Endothelial cell of umbilical vein (primary cell): ENCODE results near the gene NDUFAB1. TPM values are rescaled to one million over a fixed set of nuclear protein-coding genes. Genes with fewer than 3 reads are reported as not detected.

Experiments used
- BruUV-seq: library from RNA; stranded (reverse); fragments of 400-500 nt; replicated peaks from 2 replicates; lab custom pipeline; 2021; lab: Mats Ljungman, UMichigan
- CTCF ChIA-PET: fragments of 300-600, 350-600 bp; sonication (Branson Sonifier 250); formaldehyde crosslinking; loops from one replicate; lab custom pipeline; 2021; ENCODE audit warnings: antibody characterized with exemption, inconsistent platforms; lab: Charles Lee
- POLR2A ChIA-PET: fragments of 300-600, 350-600 bp; sonication (Branson Sonifier 250); formaldehyde crosslinking; loops from one replicate; lab custom pipeline; 2021; ENCODE audit warnings: antibody characterized with exemption, inconsistent platforms; lab: Charles Lee
- DNase-seq: peaks from one replicate; pipeline ENCODE4 v3.0.0-alpha.2; 2011; ENCODE audit warnings: low read depth, low spot score
- FAIRE-seq: peaks from 2 replicates; lab custom pipeline; 2011; peaks lifted over from hg19 to GRCh38; lab: Jason Lieb, UNC
- H2AFZ ChIP-seq: 2 replicates; pipeline ENCODE4 v1.6.0; 2012; ENCODE audit warnings: low read depth, low read length, control low read depth, inconsistent platforms
- H3K27ac ChIP-seq: 2 replicates; pipeline ENCODE4 v1.5.1; 2011; ENCODE audit warnings: low read depth, mild to moderate bottlenecking, control low read depth, low read length, moderate library complexity; ENCODE audit not compliant: insufficient read depth
- H3K27me3 ChIP-seq, 2 experiments: 2 replicates each; pipeline versions ENCODE4 v1.6.0 to v1.6.1; 2011; ENCODE audit warnings: low read length in 2 of 2, mixed read lengths in 1 of 2; ENCODE audit not compliant: control insufficient read depth in 2 of 2, insufficient read depth in 2 of 2
- H3K36me3 ChIP-seq, 2 experiments: 2 replicates in 1 of 2; 3 replicates in 1 of 2; pipeline ENCODE4 v1.5.1; 2011; ENCODE audit warnings: low read length in 2 of 2, mild to moderate bottlenecking in 1 of 2, moderate library complexity in 1 of 2; ENCODE audit not compliant: control insufficient read depth in 2 of 2, insufficient read depth in 2 of 2; ENCODE audit errors: extremely low read depth in 1 of 2
- H3K4me1 ChIP-seq: 3 replicates; pipeline ENCODE4 v1.5.1; 2011; ENCODE audit warnings: mild to moderate bottlenecking, low read length; ENCODE audit not compliant: control insufficient read depth, insufficient read depth; ENCODE audit errors: extremely low read depth
- H3K4me2 ChIP-seq: 2 replicates; pipeline ENCODE4 v1.6.1; 2011; ENCODE audit warnings: low read length, control low read depth, mixed read lengths; ENCODE audit not compliant: insufficient read depth
- H3K4me3 ChIP-seq, 3 experiments: fragments of 200-600 bp in 1 of 3; sonication (generic), shearing (Covaris generic) in 1 of 3; replicated peaks in 1 of 3; 2 replicates each; pipeline ENCODE4 v1.5.1; 2011 to 2016; ENCODE audit warnings: control low read depth in 3 of 3, low read length in 3 of 3, mild to moderate bottlenecking in 2 of 3, inconsistent platforms in 1 of 3, low read depth in 1 of 3, moderate library complexity in 1 of 3; ENCODE audit not compliant: insufficient read depth in 1 of 3
- H3K79me2 ChIP-seq: 2 replicates; pipeline ENCODE4 v1.6.0; 2012; ENCODE audit warnings: low read length, inconsistent platforms; ENCODE audit not compliant: control insufficient read depth, insufficient read depth
- H3K9ac ChIP-seq: replicated peaks from 2 replicates; pipeline ENCODE3; 2011; ENCODE audit warnings: low read length, control low read depth; ENCODE audit not compliant: insufficient read depth; ENCODE audit errors: extremely low read depth
- H3K9me1 ChIP-seq: replicated peaks from 3 replicates; pipeline ENCODE4 v1.6.0; 2011; ENCODE audit warnings: mild to moderate bottlenecking, low read length; ENCODE audit not compliant: control insufficient read depth, insufficient read depth; ENCODE audit errors: extremely low read depth
- H3K9me3 ChIP-seq: replicated peaks from 2 replicates; pipeline ENCODE4 v1.5.1; 2012; ENCODE audit warnings: low read length, inconsistent platforms; ENCODE audit not compliant: control insufficient read depth, insufficient read depth
- H4K20me1 ChIP-seq: replicated peaks from 2 replicates; pipeline ENCODE3; 2011; ENCODE audit warnings: mild to moderate bottlenecking, low read length; ENCODE audit not compliant: control insufficient read depth, insufficient read depth; ENCODE audit errors: extremely low read depth
- CTCF ChIP-seq, 2 donors: IDR thresholded peaks; 1 replicate in 1 of 2; 2 replicates in 1 of 2; pipeline ENCODE4 v1.5.1; 2011; ENCODE audit warnings: low read length in 2 of 2, mild to moderate bottlenecking in 2 of 2, moderate library complexity in 2 of 2, control low read depth in 1 of 2, inconsistent platforms in 1 of 2, low read depth in 1 of 2; ENCODE audit not compliant: insufficient read depth in 1 of 2; ENCODE audit errors: extremely low read depth in 1 of 2
- EZH2 ChIP-seq: IDR thresholded peaks from 2 replicates; pipeline ENCODE4 v1.6.1; 2012; ENCODE audit warnings: borderline replicate concordance, low read depth, mild to moderate bottlenecking, moderate library complexity, low read length, inconsistent platforms; ENCODE audit not compliant: severe bottlenecking
- FOS ChIP-seq: IDR thresholded peaks from 2 replicates; pipeline ENCODE4 v1.6.1; 2011; ENCODE audit warnings: mild to moderate bottlenecking, low read length, moderate library complexity, borderline replicate concordance; ENCODE audit not compliant: insufficient read depth
- GATA2 ChIP-seq: IDR thresholded peaks from 2 replicates; pipeline ENCODE4 v1.7.0; 2011; ENCODE audit warnings: low read depth, mild to moderate bottlenecking, moderate library complexity, mixed read lengths, low read length; ENCODE audit not compliant: insufficient read length, insufficient read depth
- JUN ChIP-seq: IDR thresholded peaks from 2 replicates; pipeline ENCODE4 v1.6.1; 2011; ENCODE audit warnings: borderline replicate concordance, low read depth; ENCODE audit not compliant: insufficient read length, insufficient read depth
- MAX ChIP-seq: IDR thresholded peaks from 2 replicates; pipeline ENCODE4 v1.6.1; 2011; ENCODE audit not compliant: insufficient read depth, insufficient read length
- MYC ChIP-seq: IDR thresholded peaks from one replicate; pipeline ENCODE4 v1.6.1; 2011; ENCODE audit warnings: mild to moderate bottlenecking, low read depth, low read length
- POLR2A ChIP-seq: IDR thresholded peaks from 2 replicates; pipeline ENCODE4 v1.6.1; 2012; ENCODE audit warnings: low read depth, mild to moderate bottlenecking, control low read depth, low read length
- POLR2AphosphoS5 ChIP-seq: IDR thresholded peaks from 2 replicates; pipeline ENCODE4 v1.6.1; 2012; ENCODE audit warnings: low read depth, mild to moderate bottlenecking, control low read depth, low read length, moderate library complexity; ENCODE audit not compliant: insufficient read depth
- dilution Hi-C: fragments of 300-500 bp; cut with MboI; formaldehyde crosslinking; loops from one replicate; pipeline ENCODE4 v1.15.0; 2019; ENCODE audit warnings: low sequenced_read_pairs; ENCODE audit not compliant: extremely low pct_ligation_motif_present
- intact Hi-C: fragments of 100-400 bp; cut with micrococcal nuclease; formaldehyde crosslinking; loops from one replicate; pipeline ENCODE4 v1.10.0; 2022
- polyA plus RNA-seq, 4 experiments: library from polyadenylated mRNA; depleted of rRNA in 3 of 4; stranded (reverse) in 3 of 4; unstranded in 1 of 4; fragments of >200 nt; gene quantifications; 2 replicates each; pipeline versions ENCODE4 v1.2.1 to v1.2.3, GENCODE V29; 2011 to 2012; ENCODE audit warnings: missing spikeins in 1 of 4
- total RNA-seq: library from RNA; stranded (reverse); gene quantifications from 2 replicates; pipeline ENCODE4 v1.2.3, GENCODE V29; 2021

The NDUFAB1 gene
- total and polyA plus RNA-seq, 2 donors (not counting 3 experiments of a cell fraction or from before 2014, with no cell fraction given), result 112 to 228 TPM

GRCh38 chr16:23561586-23561985 is 34.5 kb downstream of the NDUFAB1 start:
- intact Hi-C loops (no loop called here), dilution Hi-C loops (no loop called here)
- Histone ChIP-seq H3K27me3 (no peaks in the 10 kb centered on the region), H3K36me3 (peaks cover 31 to 37% of the 10 kb centered on the region in 2 experiments), H3K4me2 (no peak overlapping the region), H4K20me1 (no peaks in the 10 kb centered on the region), H3K79me2 (peaks cover 30% of the 10 kb centered on the region), H3K9me3 (no peaks in the 10 kb centered on the region), H3K9ac (no peak overlapping the region), H3K9me1 (no peaks in the 10 kb centered on the region), H2AFZ (no peak overlapping the region), H3K27ac (no peak overlapping the region), H3K4me1 (peaks cover 11% of the 10 kb centered on the region), H3K4me3 (no peak overlapping the region)
- POLR2A ChIA-PET, result interaction anchor here (0.7 kb wide), 1 partner anchor 40 kb away, joined by 3 read pairs; no protein-coding TSS in a partner anchor
- no TSS peak for BruUV-seq
- no peak for TF ChIP-seq FOS
- no peak for TF ChIP-seq POLR2A
- no peak for TF ChIP-seq EZH2
- no peak for TF ChIP-seq MAX
- no peak for TF ChIP-seq JUN
- TF ChIP-seq POLR2AphosphoS5, result no peak
- TF ChIP-seq GATA2, result no peak
- TF ChIP-seq CTCF (IDR thresholded peaks at IDR 0.05; ENCODE audit: extremely low read depth in 1 of 2, insufficient read depth in 1 of 2, low read depth in 1 of 2, low read length in 2 of 2), result no peak
- no peak for TF ChIP-seq MYC
- CTCF ChIA-PET, result no interaction called here
- FAIRE-seq (no peak), DNase-seq (no peak)
